Cardiac muscle cell (in vitro differentiated cells and primary cell): ENCODE data around the gene HS3ST2. TPM values are rescaled to one million over a fixed set of nuclear protein-coding genes. Genes with fewer than 3 reads are reported as not detected.
"Not testable (repeated sequence)": the region's sequence is repeated elsewhere in the genome, so short reads cannot be mapped to it uniquely, and the experiment has no call there.

Experiments used
- DNase-seq, 2 donors: peaks; one replicate each; pipeline versions ENCODE4 v3.0.0 to v3.0.0-alpha.2; 2010 to 2017; ENCODE audit warnings: low read depth in 1 of 2, low spot score in 1 of 2
- H3K27ac ChIP-seq: fragments of 200-600 bp; sonication (generic); 2 replicates; pipeline ENCODE4 v1.5.1; 2016
- H3K27me3 ChIP-seq: fragments of 200-600 bp; sonication (generic); 2 replicates; pipeline ENCODE4 v1.6.0; 2016; ENCODE audit warnings: control low read depth
- H3K36me3 ChIP-seq: fragments of 200-600 bp; sonication (generic); 2 replicates; pipeline ENCODE4 v1.5.1; 2016; ENCODE audit warnings: control low read depth
- H3K4me1 ChIP-seq: fragments of 200-600 bp; sonication (generic); 2 replicates; pipeline ENCODE4 v1.8.1; 2017; ENCODE audit warnings: low read depth, mild to moderate bottlenecking, mixed run types
- H3K4me3 ChIP-seq: fragments of 200-600 bp; sonication (generic); 2 replicates; pipeline ENCODE4 v1.5.1; 2016; ENCODE audit warnings: mild to moderate bottlenecking
- H3K9me3 ChIP-seq: fragments of 200-600 bp; sonication (generic); 2 replicates; pipeline ENCODE4 v1.5.1; 2017; ENCODE audit warnings: low read depth, mild to moderate bottlenecking, control low read depth
- CTCF ChIP-seq: IDR thresholded peaks from 2 replicates; pipeline ENCODE4 v1.5.1; 2012; ENCODE audit warnings: low read depth, mild to moderate bottlenecking, low read length
- polyA plus RNA-seq: library from polyadenylated mRNA; unstranded; fragments of >200 nt; fragmentation: Nextera tagmentation; extraction: Ambion mirVana; gene quantifications from 2 replicates; pipeline ENCODE4 v1.2.1, GENCODE V29; 2016
- total RNA-seq: library from RNA; depleted of rRNA; stranded (reverse); fragments of >200 nt; gene quantifications from 2 replicates; pipeline ENCODE4 v1.2.3, GENCODE V29; 2016

The HS3ST2 gene
- total and polyA plus RNA-seq, 2 experiments from 2014 or later = not detected

- Histone ChIP-seq H3K27me3 (peaks cover 52% of the 10 kb centered on the region), H3K9me3 (no peaks in the 10 kb centered on the region), H3K27ac (no peak overlapping the region), H3K4me1 (peaks cover 4% of the 10 kb centered on the region), H3K36me3 (no peaks in the 10 kb centered on the region), H3K4me3 (peak overlapping the region; percentile 34)
- DNase-seq = peak; percentile 23 to 91
- peak; percentile 55 for TF ChIP-seq CTCF
Measured at GRCh38 chr16:22813223-22813947, 577 bp upstream of the HS3ST2 start.

- no peak for TF ChIP-seq CTCF
- peaks cover 4% of the 10 kb centered on the region for H3K4me1 ChIP-seq
- no peak for DNase-seq
- H3K9me3 ChIP-seq = no peaks in the 10 kb centered on the region
- H3K36me3 ChIP-seq = no peaks in the 10 kb centered on the region
- H3K4me3 ChIP-seq = peak overlapping the region; percentile 34
- peaks cover 52% of the 10 kb centered on the region for H3K27me3 ChIP-seq
- H3K27ac ChIP-seq = no peak overlapping the region
Measured at GRCh38 chr16:22814711-22815105, 746 bp downstream of the HS3ST2 start.

GRCh38 chr16:22815863-22816262 is 1.9 kb downstream of the HS3ST2 start:
- Histone ChIP-seq H3K27ac (no peak overlapping the region), H3K27me3 (peaks cover 52% of the 10 kb centered on the region), H3K9me3 (no peaks in the 10 kb centered on the region), H3K4me1 (peaks cover 4% of the 10 kb centered on the region), H3K4me3 (no peak overlapping the region), H3K36me3 (no peaks in the 10 kb centered on the region)
- no peak for DNase-seq
- no peak for TF ChIP-seq CTCF

- no peak overlapping the region for H3K4me3 ChIP-seq
- no peak for TF ChIP-seq CTCF
- no peak for DNase-seq
Measured at GRCh38 chr16:22816475-22816874, 2.5 kb downstream of the HS3ST2 start.

GRCh38 chr16:22818736-22819135 is 4.8 kb downstream of the HS3ST2 start:
- not testable (repeated sequence) for H3K9me3 ChIP-seq, H3K4me1 ChIP-seq, H3K4me3 ChIP-seq, H3K27ac ChIP-seq, H3K36me3 ChIP-seq, DNase-seq
- peaks cover 45% of the 10 kb centered on the region for H3K27me3 ChIP-seq

More at GRCh38 chr16:22816475-22816874, 2.5 kb downstream of the HS3ST2 start:
- Histone ChIP-seq H3K4me1 (peaks cover 4% of the 10 kb centered on the region), H3K36me3 (no peaks in the 10 kb centered on the region), H3K27ac (no peak overlapping the region), H3K27me3 (peaks cover 52% of the 10 kb centered on the region), H3K9me3 (no peaks in the 10 kb centered on the region)

GRCh38 chr16:22838681-22839080 is 24.7 kb downstream of the HS3ST2 start:
- Histone ChIP-seq H3K36me3 (no peaks in the 10 kb centered on the region), H3K4me1 (no peaks in the 10 kb centered on the region), H3K9me3 (no peaks in the 10 kb centered on the region), H3K27me3 (no peaks in the 10 kb centered on the region), H3K27ac (no peak overlapping the region), H3K4me3 (no peak overlapping the region)
- DNase-seq = no peak
- TF ChIP-seq CTCF = no peak

GRCh38 chr16:22842031-22842430 is 28.1 kb downstream of the HS3ST2 start:
- not testable (repeated sequence) for H3K4me3 ChIP-seq, H3K27ac ChIP-seq, H3K27me3 ChIP-seq, H3K36me3 ChIP-seq, H3K9me3 ChIP-seq, H3K4me1 ChIP-seq, DNase-seq
